Measurements from ENCODE around the gene SLC24A1.

The SLC24A1 gene

GRCh38 chr15:65618560-65619109 is 3.1 kb upstream of the SLC24A1 start:
- no peak for DNase-seq (ENCODE audit: extremely low read depth in 1 of 2, low read depth in 1 of 2)

DNA sequence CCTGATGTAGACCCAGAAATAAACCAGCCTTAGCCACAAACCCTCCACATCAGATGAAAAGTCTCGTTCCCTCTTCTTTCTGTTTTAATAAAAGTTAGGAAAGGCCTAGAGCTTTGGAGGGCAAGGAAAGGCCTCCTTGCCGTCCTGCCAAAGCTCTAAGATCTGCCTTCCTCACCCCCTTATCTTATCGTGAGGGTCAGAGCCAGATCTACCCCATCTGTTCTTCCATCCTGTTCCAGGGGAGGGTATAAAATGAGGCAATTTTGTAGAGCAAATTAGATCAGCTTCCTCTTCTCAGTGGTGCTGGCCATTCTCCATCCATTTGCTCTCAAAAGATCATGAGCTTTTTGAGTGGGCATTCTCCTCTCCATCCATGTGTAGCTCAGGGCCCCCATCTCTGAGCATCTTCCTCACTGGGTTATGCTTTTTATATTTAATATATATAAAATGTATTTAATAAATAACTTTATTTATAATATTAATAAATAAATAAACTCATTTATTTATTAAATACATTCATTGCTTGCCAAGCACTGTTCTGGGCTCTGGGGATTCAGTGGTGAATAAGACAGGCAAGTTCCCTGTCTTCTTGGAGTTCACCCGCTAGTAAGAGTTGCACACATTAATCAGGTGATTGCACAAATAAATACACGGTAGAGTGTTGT is 2.0 kb upstream of the SLC24A1 start:
- DNase-seq (ENCODE audit: extremely low read depth in 1 of 2, low read depth in 1 of 2) = no peak

- no peak for DNase-seq (ENCODE audit: extremely low read depth in 1 of 2, low read depth in 1 of 2)
Measured at GRCh38 chr15:65620833-65621232, 905 bp upstream of the SLC24A1 start.

DNA sequence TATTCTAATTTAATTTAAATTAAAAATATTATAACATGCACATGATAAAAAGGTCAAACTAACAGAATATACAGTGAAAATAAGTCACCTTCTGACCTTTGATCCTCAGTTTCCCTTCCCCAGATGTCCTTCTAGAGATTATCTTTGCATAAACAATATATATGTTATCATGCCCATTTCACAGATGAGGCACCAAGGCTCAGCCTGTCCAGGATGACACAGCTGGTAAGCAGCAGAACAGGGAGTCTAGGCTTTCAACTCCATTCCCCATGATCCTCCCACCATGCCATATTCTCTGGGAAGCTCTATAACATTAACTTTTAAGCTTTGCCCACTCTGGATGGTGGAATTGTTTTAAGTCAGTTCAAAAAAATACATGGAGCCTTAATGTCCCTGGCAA is 1.4 kb downstream of the SLC24A1 start:
- no peak for DNase-seq (ENCODE audit: extremely low read depth in 1 of 2, low read depth in 1 of 2)

DNA sequence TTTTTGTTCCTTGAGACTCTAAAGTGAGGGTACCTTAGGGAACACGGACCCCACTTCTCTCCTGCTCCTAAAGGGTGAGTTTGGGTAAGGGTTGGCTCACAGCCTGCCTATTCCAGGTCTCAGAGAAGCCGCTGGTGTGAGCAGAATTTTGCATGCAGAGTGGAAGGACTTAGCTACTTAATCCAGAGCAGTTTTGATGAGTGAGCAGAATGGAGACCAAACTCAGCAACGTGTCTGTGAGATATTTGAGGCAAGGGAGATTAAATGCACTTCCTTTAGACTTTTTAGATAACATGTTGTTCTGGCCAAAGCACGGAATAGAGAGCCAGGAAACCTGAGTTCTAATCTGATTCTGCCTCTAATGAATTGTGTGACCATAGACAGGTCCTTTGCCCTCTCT is 5.1 kb downstream of the SLC24A1 start:
- DNase-seq (ENCODE audit: extremely low read depth in 1 of 2, low read depth in 1 of 2) = no peak

DNA sequence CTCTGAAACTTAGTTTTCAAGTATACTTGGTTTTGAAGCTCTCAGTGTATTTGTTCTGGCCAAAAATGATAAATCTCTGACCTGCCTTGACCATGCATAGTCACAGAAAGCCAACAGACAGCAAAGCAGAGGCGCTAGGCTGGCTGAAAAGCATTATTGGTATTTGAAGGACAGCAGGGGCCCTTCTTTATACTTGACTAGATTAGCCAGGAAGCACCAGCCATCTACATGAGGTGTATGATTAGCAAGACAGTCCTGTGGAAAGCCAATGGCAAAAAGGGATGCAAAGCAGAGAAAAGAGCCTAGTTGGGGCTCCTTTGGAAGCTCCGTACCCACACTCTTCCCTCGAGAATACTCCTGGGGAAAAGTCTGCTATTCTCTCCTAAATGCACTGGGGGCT is 7.8 kb downstream of the SLC24A1 start:
- no peak for DNase-seq (ENCODE audit: extremely low read depth in 1 of 2, low read depth in 1 of 2)

DNA sequence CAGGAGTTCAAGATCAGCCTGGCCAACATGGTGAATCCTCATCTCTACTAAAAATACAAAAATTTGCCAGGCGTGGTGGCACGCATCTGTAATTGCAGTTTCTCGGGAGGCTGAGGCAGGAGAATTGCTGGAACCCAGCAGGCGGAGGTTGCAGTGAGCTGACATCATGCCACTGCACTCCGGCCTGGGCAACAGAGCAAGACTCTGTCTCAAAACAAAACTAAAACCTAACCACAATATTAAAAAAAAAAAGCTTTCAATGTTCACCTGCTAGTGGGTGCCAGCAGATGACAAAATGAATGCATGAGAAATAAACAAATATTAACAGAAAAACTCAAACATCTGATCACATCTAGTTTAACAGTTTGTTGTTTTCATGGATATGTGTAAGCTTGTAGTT is 9.0 kb downstream of the SLC24A1 start:
- no peak for DNase-seq (ENCODE audit: extremely low read depth in 1 of 2, low read depth in 1 of 2)

DNA sequence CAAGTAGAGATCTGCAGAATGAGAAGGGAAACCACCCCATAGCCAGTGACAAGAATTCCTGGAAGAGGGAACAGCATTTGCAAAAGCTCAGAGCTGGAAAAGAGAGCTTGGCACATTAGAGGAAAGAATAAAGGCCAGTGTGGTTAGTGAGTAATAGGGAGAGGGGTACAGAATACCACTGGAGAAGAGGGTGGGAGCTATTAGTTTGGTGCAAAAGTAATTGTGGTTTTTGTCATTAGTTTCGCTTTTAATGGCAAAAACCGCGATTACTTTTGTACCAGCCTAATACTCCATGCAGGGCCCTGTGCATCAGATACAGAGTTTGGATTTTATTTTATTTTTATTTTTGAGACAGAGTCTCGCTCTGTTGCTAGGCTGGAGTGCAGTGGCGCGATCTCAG is 9.8 kb downstream of the SLC24A1 start:
- DNase-seq (ENCODE audit: extremely low read depth in 1 of 2, low read depth in 1 of 2) = no peak

GRCh38 chr15:65632780-65633375 is 11.1 kb downstream of the SLC24A1 start:
- no peak for DNase-seq (ENCODE audit: extremely low read depth in 1 of 2, low read depth in 1 of 2)

DNA sequence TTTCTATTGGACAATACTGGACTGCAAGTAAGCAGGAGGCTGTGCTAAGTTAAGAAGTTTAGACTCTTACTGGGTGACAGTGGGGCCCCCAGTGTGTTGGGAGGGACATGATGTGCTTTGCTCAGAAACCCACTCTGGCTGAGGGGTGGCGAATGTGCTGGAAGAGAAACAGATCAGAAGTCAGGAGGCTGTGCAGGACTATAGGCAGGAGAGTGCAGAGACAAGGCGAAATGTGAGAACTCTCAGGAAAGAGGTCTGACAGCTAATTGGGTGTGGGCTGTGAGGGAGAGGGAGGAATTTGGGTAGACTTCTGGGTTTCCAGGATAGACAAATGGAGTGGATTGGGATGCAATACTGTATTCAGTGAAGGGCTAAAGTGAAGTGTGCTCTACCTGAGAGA is 12.0 kb downstream of the SLC24A1 start:
- DNase-seq (ENCODE audit: extremely low read depth in 1 of 2, low read depth in 1 of 2) = no peak

- no peak for DNase-seq (ENCODE audit: extremely low read depth in 1 of 2, low read depth in 1 of 2)
Measured at GRCh38 chr15:65634356-65634755, 12.6 kb downstream of the SLC24A1 start.

- no peak for DNase-seq (ENCODE audit: extremely low read depth in 1 of 2, low read depth in 1 of 2)
Measured at GRCh38 chr15:65638109-65638508, 16.4 kb downstream of the SLC24A1 start.

DNA sequence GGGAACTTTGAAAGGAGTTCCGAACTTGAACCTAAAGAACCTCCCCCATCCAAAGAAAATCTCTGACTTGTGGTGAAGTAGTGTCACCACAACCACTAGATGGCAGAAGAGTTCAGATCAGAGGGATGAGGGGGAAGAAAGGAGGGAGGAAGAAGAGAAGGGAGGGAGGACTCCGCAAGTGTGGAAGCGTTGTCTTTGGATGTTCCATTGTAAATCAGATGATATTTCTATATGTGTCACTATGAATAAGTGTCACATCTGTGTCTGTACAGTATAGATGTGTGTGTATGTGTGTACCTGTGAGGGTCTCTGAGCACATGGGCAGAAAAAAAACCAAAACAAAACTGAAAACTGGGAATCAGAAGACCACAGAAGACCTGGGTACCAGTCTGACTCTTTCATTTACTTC is 16.9 kb downstream of the SLC24A1 start:
- DNase-seq (ENCODE audit: extremely low read depth in 1 of 2, low read depth in 1 of 2) = peak in 1 of 2 donors; percentile 4

GRCh38 chr15:65639509-65639908 is 17.8 kb downstream of the SLC24A1 start:
- no peak for DNase-seq (ENCODE audit: extremely low read depth in 1 of 2, low read depth in 1 of 2)

- DNase-seq (ENCODE audit: extremely low read depth in 1 of 2, low read depth in 1 of 2) = no peak
Measured at GRCh38 chr15:65641768-65642475, 20.2 kb downstream of the SLC24A1 start.

DNA sequence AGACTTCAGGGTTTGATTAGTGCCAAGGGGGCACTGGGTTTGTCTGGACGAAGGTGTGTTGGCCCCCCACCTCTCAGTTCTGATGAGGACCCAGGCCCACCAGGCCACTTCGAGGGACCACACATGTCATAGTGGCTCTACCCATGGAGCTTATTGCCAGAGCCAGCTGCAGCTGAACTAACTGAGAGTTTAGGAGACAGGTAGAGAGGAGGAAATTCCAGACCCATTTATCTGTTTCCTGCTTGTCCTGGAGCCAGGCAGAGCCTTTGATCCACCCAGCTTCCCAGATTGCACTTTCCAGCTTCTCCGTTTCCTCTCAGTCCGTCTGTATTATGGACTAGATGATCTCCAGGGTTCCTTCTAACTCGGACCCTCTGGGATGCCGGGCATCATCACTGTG is 20.9 kb downstream of the SLC24A1 start:
- no peak for DNase-seq (ENCODE audit: extremely low read depth in 1 of 2, low read depth in 1 of 2)

GRCh38 chr15:65644282-65644681 is 22.5 kb downstream of the SLC24A1 start:
- no peak for DNase-seq (ENCODE audit: extremely low read depth in 1 of 2, low read depth in 1 of 2)

DNA sequence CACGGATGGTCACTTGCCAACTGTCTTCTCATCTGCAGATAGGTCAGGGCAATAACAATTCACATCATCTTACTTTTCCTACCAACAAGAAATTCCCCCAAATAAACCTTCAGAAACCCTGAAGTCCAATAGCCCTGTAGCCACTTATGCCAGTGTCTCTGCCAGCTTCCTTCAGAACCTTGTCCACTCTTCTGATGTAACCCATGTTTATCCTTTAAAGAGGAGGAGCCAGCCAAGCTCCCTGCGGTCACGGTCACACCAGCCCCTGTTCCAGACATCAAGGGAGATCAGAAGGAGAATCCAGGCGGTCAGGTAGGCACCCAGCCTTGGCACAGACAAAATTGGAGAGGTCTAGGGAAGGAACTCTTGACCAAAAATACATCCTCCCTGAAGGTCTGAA is 23.7 kb downstream of the SLC24A1 start:
- no peak for DNase-seq (ENCODE audit: extremely low read depth in 1 of 2, low read depth in 1 of 2)

DNA sequence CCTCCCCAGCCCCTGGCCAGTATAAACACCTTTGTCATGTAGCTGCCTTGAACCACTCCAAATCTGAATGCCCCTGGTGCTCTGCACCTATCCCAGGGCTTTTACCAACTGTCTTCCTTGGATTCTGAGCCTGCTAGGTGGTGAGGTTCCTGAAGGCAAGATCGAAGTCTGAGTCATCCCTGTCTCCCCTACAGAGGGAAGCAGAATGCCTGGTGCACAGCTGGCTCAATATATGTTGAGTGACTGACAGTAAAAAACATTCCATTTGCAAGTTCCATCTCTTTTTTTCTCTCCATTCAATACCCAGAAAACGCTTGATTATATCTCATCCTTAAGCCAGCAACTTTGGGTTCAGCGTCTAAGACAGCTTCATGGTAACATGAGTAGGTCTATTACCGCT is 24.7 kb downstream of the SLC24A1 start:
- no peak for DNase-seq (ENCODE audit: extremely low read depth in 1 of 2, low read depth in 1 of 2)

GRCh38 chr15:65650312-65651041 is 28.7 kb downstream of the SLC24A1 start:
- DNase-seq (ENCODE audit: extremely low read depth in 1 of 2, low read depth in 1 of 2) = no peak

GRCh38 chr15:65651042-65651322 is 29.2 kb downstream of the SLC24A1 start:
- no peak for DNase-seq (ENCODE audit: extremely low read depth in 1 of 2, low read depth in 1 of 2)
